Measurements from ENCODE around the gene PRICKLE1.
"Not testable (repeated sequence)": the region's sequence is repeated elsewhere in the genome, so short reads cannot be mapped to it uniquely, and the experiment has no call there.

Gene PRICKLE1

DNA sequence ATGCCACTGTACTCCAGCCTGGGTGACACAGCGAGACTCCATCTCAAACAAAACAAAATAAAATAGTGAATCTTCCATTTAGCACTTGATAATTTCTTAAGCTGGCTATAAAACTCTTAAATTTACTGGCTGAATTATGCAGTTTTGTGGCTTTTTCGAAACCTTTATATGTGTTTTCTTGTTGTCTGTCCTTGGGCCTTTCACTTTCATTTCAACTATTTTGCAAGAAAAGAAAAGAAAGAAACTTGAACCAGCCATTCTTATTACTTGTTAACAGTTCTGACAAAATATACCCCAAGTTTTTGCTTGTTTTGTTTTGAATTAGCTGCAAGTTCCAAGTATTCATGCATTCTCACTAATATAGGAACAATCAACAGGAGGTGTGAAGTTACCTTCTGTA lies 42.8 kb downstream of the PRICKLE1 start:
- DNase-seq: no peak

DNA sequence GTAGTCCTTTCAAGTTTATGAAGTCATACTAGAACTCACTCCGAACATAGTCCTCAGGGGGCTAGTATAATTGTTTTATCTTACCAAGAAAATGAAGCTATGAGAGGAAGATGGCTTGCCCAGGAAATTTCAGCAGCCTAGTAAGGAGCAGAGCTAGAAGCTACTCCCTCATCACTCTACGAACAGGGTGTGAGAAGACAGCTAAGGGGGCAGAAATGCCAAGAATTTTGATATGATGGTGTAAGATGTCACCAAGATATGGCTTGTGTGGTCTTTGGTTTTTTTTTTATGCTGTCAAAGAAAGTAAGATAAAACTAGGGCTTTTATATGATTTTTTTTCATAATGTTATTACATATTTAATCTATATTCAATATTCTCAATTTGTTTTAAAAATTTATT lies 47.6 kb downstream of the PRICKLE1 start:
- no peak for DNase-seq

DNA sequence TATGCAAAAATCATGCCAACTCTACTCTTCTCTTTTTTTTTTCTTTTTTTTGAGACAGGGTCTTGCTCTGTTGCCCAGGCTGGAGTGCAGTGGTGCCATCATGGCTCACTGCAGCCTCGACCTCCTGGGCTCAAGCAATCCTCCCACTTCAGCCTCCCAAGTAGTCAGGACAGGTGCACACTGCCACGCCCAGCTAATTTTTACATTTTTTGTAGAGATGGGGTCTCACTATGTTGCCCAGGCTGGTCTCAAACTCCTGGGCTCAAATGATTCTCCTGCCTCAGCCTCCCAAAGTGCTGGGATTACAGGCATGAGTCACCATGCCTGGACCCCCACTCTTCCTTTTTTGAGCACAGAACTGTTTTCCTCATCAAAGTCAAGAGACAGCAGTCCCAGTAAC lies 48.2 kb downstream of the PRICKLE1 start:
- DNase-seq: not testable (repeated sequence)

- DNase-seq: no peak
These were observed 49.9 kb downstream of the PRICKLE1 start for GRCh38 chr12:42539696-42540095.

DNA sequence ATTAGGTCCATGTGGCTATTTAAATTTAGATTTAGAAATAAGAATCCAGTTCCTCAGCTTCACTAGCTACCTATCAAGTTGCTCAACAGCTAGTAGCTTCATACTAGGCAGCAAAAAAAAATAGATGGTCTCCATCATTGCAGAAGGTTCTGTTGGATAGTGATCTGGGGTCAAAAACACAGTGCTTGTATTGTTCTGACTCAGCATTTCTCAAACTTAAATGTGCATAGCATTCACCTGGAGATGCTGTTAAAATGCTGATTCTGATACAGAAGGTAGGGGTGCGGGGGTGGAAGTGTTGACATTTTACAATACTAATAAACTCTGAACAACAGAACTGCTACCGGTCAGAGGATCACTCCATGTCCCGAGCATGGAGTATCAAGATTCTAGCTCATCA lies 51.3 kb downstream of the PRICKLE1 start:
- DNase-seq: no peak

DNA sequence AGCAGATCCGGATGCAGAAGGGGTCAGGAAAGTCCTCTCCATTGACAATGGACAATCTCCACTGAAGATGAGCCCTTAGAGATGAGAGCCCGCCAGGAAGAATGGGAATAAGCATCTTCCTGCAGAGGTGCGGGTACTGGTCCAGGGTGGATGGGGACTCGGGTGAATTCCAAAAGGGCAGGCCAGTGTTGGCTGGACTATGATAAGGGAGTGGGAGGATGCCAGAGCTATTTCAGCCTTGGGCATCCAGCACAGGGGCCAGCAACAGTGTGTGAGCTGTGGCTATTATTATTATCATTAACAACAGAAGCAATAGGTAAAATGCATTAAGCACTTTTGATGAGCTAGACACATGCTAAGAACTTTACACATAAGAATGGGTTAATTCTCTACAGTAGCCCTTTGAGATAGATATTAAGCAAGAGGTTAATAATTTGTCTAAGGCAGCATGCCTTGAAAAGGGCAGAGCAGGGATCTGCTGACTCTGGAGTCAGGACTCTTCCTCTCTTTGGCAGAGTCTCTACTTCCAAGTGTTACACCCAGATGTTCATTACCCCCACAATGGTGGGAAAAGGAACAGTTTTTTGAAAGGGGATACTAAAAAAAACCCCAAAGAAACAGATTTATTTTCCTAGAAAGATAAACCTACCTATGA lies 55.2 kb downstream of the PRICKLE1 start:
- DNase-seq: no peak

DNA sequence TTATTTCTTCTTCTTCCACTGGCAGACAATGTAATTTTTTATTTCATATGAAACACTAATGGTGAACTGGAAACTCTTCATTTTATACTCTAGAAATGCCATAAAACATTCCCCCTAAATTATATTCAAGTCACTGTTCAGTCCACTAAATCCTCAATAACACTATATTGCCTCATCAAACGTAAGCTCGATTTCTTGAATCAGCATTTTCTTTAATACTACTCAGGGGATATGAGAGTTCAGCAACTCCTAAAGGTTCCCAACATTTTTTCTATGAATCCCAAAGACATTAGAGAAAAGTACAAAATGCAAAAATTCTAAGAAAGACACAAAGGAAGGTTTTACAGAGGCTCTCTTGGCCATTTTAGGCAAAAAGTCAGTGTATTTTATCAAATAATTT lies 59.3 kb downstream of the PRICKLE1 start:
- DNase-seq: no peak

GRCh38 chr12:42525444-42525843 lies 64.1 kb downstream of the PRICKLE1 start:
- DNase-seq: no peak

GRCh38 chr12:42524716-42525115 lies 64.8 kb downstream of the PRICKLE1 start:
- DNase-seq: no peak

GRCh38 chr12:42516573-42516972 lies 73.0 kb downstream of the PRICKLE1 start:
- no peak for DNase-seq

- DNase-seq: no peak
These were observed 77.9 kb downstream of the PRICKLE1 start for GRCh38 chr12:42511656-42512055.

DNA sequence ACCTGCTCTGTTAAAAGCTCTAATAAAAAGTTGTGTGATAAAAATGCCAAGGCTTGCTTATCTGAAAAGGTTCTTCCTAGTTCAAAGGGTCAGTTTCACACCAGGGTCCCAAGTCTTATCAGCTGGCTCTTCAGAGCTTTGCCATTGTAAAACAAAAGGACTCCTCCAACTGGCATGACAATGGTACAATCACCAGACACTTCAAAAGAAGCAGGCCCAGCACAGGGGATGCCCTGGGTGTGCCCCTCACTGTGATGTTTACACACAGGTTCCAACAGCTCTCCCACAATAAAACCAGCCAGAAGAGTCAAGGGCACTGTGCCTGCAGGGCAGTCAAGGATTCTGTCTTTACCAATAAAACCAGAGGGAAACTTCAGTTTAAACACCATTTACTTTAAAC lies 78.7 kb downstream of the PRICKLE1 start:
- no peak for DNase-seq

GRCh38 chr12:42508913-42509460 lies 80.6 kb downstream of the PRICKLE1 start:
- DNase-seq: no peak

DNA sequence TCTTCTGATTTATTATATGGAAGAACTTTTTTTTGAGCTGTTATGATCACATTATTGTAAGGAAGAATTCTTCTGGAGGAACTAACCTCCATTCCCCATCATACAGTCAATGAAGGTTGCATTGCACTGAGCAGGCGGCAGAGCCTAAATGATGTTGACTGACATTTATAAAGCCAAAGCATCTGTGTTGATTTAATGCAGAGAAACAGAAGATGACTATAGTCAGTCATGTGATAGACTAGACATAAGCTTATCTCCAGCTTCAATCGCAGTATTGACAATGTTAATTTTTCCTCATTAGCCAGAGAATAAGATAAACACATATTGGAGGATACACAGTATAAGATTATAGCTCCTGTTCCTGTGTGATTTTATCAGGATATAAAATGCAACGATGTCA lies 82.0 kb downstream of the PRICKLE1 start:
- DNase-seq: no peak

DNA sequence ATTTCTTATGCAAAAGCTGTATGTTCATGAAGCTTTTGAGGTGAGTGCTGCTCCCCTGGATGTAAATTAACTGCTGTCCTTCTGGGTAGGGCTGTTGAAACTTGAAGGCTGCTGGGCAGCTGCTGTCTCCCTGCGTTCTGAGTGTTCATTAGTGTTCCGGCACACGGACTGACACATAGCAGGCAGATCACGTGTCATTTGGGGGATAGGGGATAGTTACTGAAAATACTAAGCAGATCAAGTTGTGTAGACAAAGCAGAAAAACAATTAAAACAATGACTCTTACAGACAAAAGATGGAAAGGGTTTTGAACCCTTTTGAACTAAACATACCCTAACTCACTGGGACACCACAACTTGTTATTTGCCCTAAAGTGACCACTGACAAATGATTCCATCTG lies 82.5 kb downstream of the PRICKLE1 start:
- no peak for DNase-seq

DNA sequence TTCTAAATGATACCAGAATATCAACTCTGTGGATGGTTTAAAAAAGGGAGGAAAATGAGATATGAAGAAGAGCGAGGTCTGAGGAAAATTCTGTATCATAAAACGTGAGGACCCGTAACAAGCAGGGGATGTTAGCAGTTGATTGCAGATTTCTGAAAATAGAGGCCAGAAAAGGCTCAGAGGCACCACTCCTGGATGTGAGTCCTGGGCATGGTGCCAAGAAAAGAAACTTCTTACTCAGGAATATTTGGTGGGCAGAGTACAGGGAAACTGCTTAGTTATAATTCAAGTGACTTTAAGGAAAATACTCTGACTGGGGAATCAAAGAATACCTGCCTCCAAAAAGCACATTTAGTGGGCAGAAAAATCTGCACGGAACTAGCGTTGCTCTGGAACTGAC lies 85.5 kb downstream of the PRICKLE1 start:
- DNase-seq: no peak

GRCh38 chr12:42502682-42503081 lies 86.9 kb downstream of the PRICKLE1 start:
- DNase-seq: no peak

- DNase-seq: no peak
These were observed 90.8 kb downstream of the PRICKLE1 start for GRCh38 chr12:42498549-42499247.

- DNase-seq: no peak
These were observed 92.7 kb downstream of the PRICKLE1 start for GRCh38 chr12:42496886-42497285.

DNA sequence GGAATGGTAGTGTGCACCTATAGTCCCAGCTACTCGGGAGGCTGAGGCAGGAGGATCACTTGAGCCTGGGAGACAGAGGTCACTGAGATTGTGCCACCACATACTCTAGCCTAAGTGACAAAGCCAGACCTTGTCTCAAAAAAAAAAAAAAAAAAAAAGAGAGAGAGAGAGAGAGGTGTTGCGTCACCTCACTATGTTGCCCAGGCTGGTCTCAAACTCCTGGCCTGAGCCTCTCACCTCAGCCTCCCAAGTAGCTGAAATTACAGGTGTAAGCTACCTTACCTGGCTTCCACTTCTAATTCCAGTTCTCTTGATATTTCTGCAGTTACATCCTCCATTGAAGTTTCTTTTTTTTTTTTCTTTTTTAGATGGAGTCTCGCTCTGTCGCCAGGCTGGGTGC lies 94.3 kb downstream of the PRICKLE1 start:
- no peak for DNase-seq

DNA sequence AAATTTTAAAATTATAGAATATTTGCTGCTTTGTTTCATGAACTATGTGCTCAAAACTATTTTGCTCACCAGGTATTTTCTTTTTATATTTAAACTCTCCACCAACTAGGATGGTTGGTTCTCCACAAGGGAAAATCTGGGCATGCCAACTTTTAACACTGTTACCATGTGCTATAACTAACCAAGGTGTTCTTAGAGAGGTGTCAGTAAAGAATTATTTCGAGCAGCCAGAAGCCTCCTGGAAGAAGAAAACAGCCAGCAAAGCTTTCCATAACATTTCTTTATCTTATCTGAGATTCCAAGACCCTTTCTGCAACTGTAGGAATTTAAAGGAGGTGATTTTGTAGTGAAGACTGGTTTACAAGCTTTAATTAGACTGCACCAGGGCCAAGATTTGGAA lies 97.3 kb downstream of the PRICKLE1 start:
- DNase-seq: no peak

- no peak for DNase-seq
These were observed 99.2 kb downstream of the PRICKLE1 start for GRCh38 chr12:42490261-42490842.

GRCh38 chr12:42486407-42486806 lies 103.1 kb downstream of the PRICKLE1 start:
- DNase-seq: no peak

DNA sequence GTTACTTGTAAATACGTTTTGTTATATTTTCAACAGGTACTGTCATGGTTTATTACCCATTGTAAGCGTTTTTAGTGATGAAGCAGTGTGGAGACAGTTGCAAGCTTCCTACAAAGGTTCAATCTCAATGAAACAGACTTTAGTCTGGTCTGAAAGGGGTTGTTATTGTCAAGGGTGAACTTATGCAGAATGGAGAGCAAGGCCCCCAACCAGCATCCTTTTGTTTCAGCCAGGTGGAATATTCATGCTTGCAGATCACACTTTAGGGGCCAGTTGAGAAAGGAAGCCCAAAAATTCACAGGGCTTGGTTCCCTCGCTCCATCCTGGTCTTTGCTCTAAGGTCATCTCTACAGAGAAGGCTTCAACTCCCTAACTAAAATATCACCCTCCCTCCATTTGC lies 103.7 kb downstream of the PRICKLE1 start:
- DNase-seq: no peak
